Glutamatergic neuron (in vitro differentiated cells): ENCODE data around the gene SERGEF. TPM values are rescaled to one million over a fixed set of nuclear protein-coding genes. Genes with fewer than 3 reads are reported as not detected.

Source experiments
- DNase-seq: peaks from one replicate; pipeline ENCODE4 v3.0.0; 2022
- H3K27ac Mint-ChIP-seq: one replicate; pipeline ENCODE4 v1.8.0; 2020; ENCODE audit warnings: mild to moderate bottlenecking, mixed read lengths, inconsistent platforms; ENCODE audit not compliant: unreplicated experiment
- H3K27me3 Mint-ChIP-seq: one replicate; pipeline ENCODE4 v1.8.0; 2020; ENCODE audit warnings: mild to moderate bottlenecking, moderate library complexity, mixed read lengths, inconsistent platforms; ENCODE audit not compliant: unreplicated experiment
- H3K36me3 Mint-ChIP-seq: one replicate; pipeline ENCODE4 v1.8.0; 2020; ENCODE audit warnings: mild to moderate bottlenecking, mixed read lengths, inconsistent platforms; ENCODE audit not compliant: unreplicated experiment
- H3K4me1 Mint-ChIP-seq: one replicate; pipeline ENCODE4 v1.8.0; 2020; ENCODE audit warnings: mild to moderate bottlenecking, low read depth, mixed read lengths, inconsistent platforms; ENCODE audit not compliant: unreplicated experiment
- H3K4me3 Mint-ChIP-seq: one replicate; pipeline ENCODE4 v1.8.0; 2020; ENCODE audit warnings: mild to moderate bottlenecking, mixed read lengths, inconsistent platforms; ENCODE audit not compliant: unreplicated experiment
- H3K9me3 Mint-ChIP-seq: one replicate; pipeline ENCODE4 v1.8.0; 2020; ENCODE audit warnings: mild to moderate bottlenecking, moderate library complexity, mixed read lengths, inconsistent platforms; ENCODE audit not compliant: unreplicated experiment
- CTCF ChIP-seq: fragments of 200-600 bp; sonication (generic); IDR thresholded peaks from one replicate; pipeline ENCODE4 v1.5.0; 2021; ENCODE audit not compliant: partially characterized antibody, unreplicated experiment
- total RNA-seq: library from RNA; stranded (reverse); fragmentation: NEBNext Ultra II Directional; extraction: Animal tissue kit (Norgen Biotek cat#: 25700); gene quantifications from one replicate; pipeline ENCODE4 v1.2.1, GENCODE V29; 2021; ENCODE audit not compliant: unreplicated experiment

Gene SERGEF
- total RNA-seq, 1 donor from 2014 or later = 42.5 TPM

DNA sequence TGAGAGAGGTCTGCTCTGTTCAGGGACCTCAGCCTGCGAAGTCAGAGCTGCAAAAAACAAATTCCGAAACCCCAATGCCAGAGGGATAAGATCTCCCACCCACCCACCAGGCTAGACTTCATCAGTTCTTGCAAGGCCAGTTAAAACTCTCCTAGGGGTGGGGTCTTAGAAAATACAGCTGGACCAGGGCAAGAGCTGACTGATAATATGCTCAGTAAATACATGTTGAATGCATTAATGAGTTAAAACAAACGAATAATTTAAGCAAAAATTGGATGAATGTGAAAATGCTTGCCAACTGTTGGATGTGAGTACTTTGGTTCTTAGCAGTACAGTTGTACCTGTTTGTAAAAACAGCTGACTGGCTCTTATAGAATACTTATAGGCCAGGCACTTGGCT lies 129.8 kb downstream of the SERGEF start:
- H3K4me1 Mint-ChIP-seq = peaks cover 4% of the 10 kb centered on the region
- no peak for TF ChIP-seq CTCF
- H3K36me3 Mint-ChIP-seq = no peaks in the 10 kb centered on the region
- H3K27me3 Mint-ChIP-seq = peaks cover 1% of the 10 kb centered on the region
- no peak overlapping the region for H3K4me3 Mint-ChIP-seq
- H3K9me3 Mint-ChIP-seq = no peaks in the 10 kb centered on the region
- no peak for DNase-seq
- H3K27ac Mint-ChIP-seq = no peak overlapping the region

DNA sequence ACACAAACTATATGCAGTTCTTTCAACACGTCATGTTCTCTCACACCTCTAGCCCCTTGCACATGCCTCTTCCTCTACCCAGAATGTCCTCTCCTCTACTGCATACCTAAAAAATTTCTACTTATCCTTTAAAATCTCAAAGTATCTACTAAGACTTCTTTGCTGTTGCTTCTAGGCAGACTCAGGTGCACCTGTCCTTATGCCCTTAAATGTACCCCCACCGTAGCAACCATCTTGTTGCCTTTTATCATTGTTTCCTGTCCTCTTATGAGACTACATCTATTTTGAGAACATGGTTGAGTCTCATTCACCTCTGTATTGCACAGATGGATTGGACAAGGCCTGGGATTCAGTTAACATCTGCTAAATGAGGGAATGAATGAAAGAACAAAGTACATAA lies 134.1 kb downstream of the SERGEF start:
- Mint-ChIP-seq H3K9me3 (peaks cover 2% of the 10 kb centered on the region), H3K36me3 (peaks cover 5% of the 10 kb centered on the region), H3K27me3 (peaks cover under 1% of the 10 kb centered on the region), H3K4me1 (peaks cover 2% of the 10 kb centered on the region), H3K27ac (no peak overlapping the region), H3K4me3 (no peak overlapping the region)
- TF ChIP-seq CTCF = no peak
- DNase-seq = no peak

- peaks cover 2% of the 10 kb centered on the region for H3K9me3 Mint-ChIP-seq
These were observed 135.0 kb downstream of the SERGEF start for GRCh38 chr11:17877886-17878285.

GRCh38 chr11:17876827-17877226 lies 136.0 kb downstream of the SERGEF start:
- no peak for TF ChIP-seq CTCF
- DNase-seq = no peak
- Mint-ChIP-seq H3K9me3 (peaks cover 2% of the 10 kb centered on the region), H3K4me3 (no peak overlapping the region), H3K27me3 (no peaks in the 10 kb centered on the region), H3K36me3 (peaks cover 5% of the 10 kb centered on the region), H3K27ac (no peak overlapping the region), H3K4me1 (no peaks in the 10 kb centered on the region)

More at GRCh38 chr11:17877886-17878285, 135.0 kb downstream of the SERGEF start:
- Mint-ChIP-seq H3K36me3 (peaks cover 5% of the 10 kb centered on the region), H3K27me3 (no peaks in the 10 kb centered on the region), H3K4me3 (no peak overlapping the region), H3K27ac (no peak overlapping the region), H3K4me1 (peaks cover 2% of the 10 kb centered on the region)
- no peak for DNase-seq
- TF ChIP-seq CTCF = no peak

- no peaks in the 10 kb centered on the region for H3K27me3 Mint-ChIP-seq
- peaks cover 5% of the 10 kb centered on the region for H3K36me3 Mint-ChIP-seq
- H3K4me3 Mint-ChIP-seq = no peak overlapping the region
- no peak for TF ChIP-seq CTCF
- DNase-seq = no peak
- no peaks in the 10 kb centered on the region for H3K4me1 Mint-ChIP-seq
- no peak overlapping the region for H3K27ac Mint-ChIP-seq
- H3K9me3 Mint-ChIP-seq = peaks cover 2% of the 10 kb centered on the region
These were observed 137.0 kb downstream of the SERGEF start for GRCh38 chr11:17875891-17876290.
